ENCODE data around the gene BBS9.

The BBS9 gene

GRCh38 chr7:33184828-33185227 lies 55.5 kb downstream of the BBS9 start:
- no peak overlapping the region for H3K9ac ChIP-seq (ENCODE audit: low read length)
- peaks cover 2% of the 10 kb centered on the region for H3K9me3 ChIP-seq (ENCODE audit: control insufficient read depth, low read length)
- no peak overlapping the region for H2BK120ac ChIP-seq (ENCODE audit: low read depth, low read length)
- no peaks in the 10 kb centered on the region for H3K27me3 ChIP-seq (ENCODE audit: control insufficient read depth in 1 of 2, insufficient read depth in 1 of 2, low read length in 2 of 2)
- no peak overlapping the region for H2BK5ac ChIP-seq (ENCODE audit: low read depth, low read length, poor library complexity, severe bottlenecking)
- no peak overlapping the region for H3K4me2 ChIP-seq (ENCODE audit: low read length, poor library complexity, severe bottlenecking)
- peaks cover 2% of the 10 kb centered on the region for H3K79me1 ChIP-seq (replicated peaks; ENCODE audit: low read length, poor library complexity, severe bottlenecking)
- H3K4ac ChIP-seq (ENCODE audit: low read depth in 1 of 2, low read length in 2 of 2), result no peak overlapping the region
- H2BK12ac ChIP-seq (ENCODE audit: low read length in 2 of 2), result no peak overlapping the region
- no peak overlapping the region for H2BK15ac ChIP-seq (ENCODE audit: low read depth, poor library complexity, severe bottlenecking)
- H2AFZ ChIP-seq (ENCODE audit: low read depth, low read length), result no peak overlapping the region
- no peak for DNase-seq
- peaks cover 8 to 10% of the 10 kb centered on the region in 2 experiments for H3K36me3 ChIP-seq (ENCODE audit: control insufficient read depth in 1 of 2, insufficient read depth in 2 of 2, low read depth in 1 of 2, low read length in 2 of 2)
- 100% methylated on average over 1 of the region's 1 CpG for WGBS
- no peak overlapping the region for H4K8ac ChIP-seq (ENCODE audit: low read length)
- H3K18ac ChIP-seq (ENCODE audit: low read depth in 1 of 2, low read length in 2 of 2), result no peak overlapping the region
- no peaks in the 10 kb centered on the region for H3K4me1 ChIP-seq (ENCODE audit: control insufficient read depth, insufficient read depth, low read depth, low read length)
- no peak overlapping the region for H2AK5ac ChIP-seq (ENCODE audit: low read length, severe bottlenecking)
- H3K14ac ChIP-seq (ENCODE audit: low read length in 2 of 2), result no peak overlapping the region
- H3K4me3 ChIP-seq (ENCODE audit: insufficient read depth in 1 of 2, low read depth in 1 of 2, low read length in 2 of 2), result no peak overlapping the region
- no peak overlapping the region for H3K27ac ChIP-seq (ENCODE audit: low read length, poor library complexity, severe bottlenecking)
- H4K91ac ChIP-seq (ENCODE audit: low read length), result no peak overlapping the region
- no peak overlapping the region for H3K23ac ChIP-seq (ENCODE audit: low read length in 2 of 2)

DNA sequence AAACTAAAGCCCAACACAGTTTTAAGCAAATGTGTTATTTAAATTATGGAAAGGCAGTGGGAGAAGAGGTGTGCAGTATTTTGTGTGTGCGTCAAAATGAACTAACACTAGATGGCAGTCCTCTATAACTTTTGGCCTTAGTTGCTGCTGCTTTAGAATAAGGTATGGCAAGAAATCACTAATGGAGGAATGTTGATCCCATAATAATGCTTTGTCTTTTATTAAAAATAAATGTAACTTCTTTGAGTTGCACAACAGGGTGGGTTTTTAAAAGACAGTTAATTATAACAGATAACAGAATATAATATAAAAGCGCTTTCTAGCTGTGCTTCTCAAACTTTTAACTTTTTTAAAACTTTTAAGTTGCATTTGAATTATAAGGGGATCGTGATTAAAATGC lies 56.4 kb downstream of the BBS9 start:
- Histone ChIP-seq H3K4me1 (ENCODE audit: control insufficient read depth, insufficient read depth, low read depth, low read length) (peaks cover under 1% of the 10 kb centered on the region), H3K9ac (ENCODE audit: low read length) (peak overlapping the region; percentile 20), H4K8ac (ENCODE audit: low read length) (no peak overlapping the region), H3K27ac (ENCODE audit: low read length, poor library complexity, severe bottlenecking) (no peak overlapping the region), H3K9me3 (ENCODE audit: control insufficient read depth, low read length) (no peaks in the 10 kb centered on the region), H3K14ac (ENCODE audit: low read length in 2 of 2) (no peak overlapping the region), H3K23ac (ENCODE audit: low read length in 2 of 2) (no peak overlapping the region), H2BK15ac (ENCODE audit: low read depth, poor library complexity, severe bottlenecking) (no peak overlapping the region), H3K4me2 (ENCODE audit: low read length, poor library complexity, severe bottlenecking) (no peak overlapping the region), H2BK12ac (ENCODE audit: low read length in 2 of 2) (no peak overlapping the region), H2AK5ac (ENCODE audit: low read length, severe bottlenecking) (no peak overlapping the region), H3K4ac (ENCODE audit: low read depth in 1 of 2, low read length in 2 of 2) (no peak overlapping the region), H2BK5ac (ENCODE audit: low read depth, low read length, poor library complexity, severe bottlenecking) (no peak overlapping the region), H3K4me3 (ENCODE audit: insufficient read depth in 1 of 2, low read depth in 1 of 2, low read length in 2 of 2) (no peak overlapping the region), H4K91ac (ENCODE audit: low read length) (no peak overlapping the region), H3K36me3 (ENCODE audit: control insufficient read depth in 1 of 2, insufficient read depth in 2 of 2, low read depth in 1 of 2, low read length in 2 of 2) (peaks cover 4% of the 10 kb centered on the region in 2 experiments), H2BK120ac (ENCODE audit: low read depth, low read length) (no peak overlapping the region), H3K27me3 (ENCODE audit: control insufficient read depth in 1 of 2, insufficient read depth in 1 of 2, low read length in 2 of 2) (no peaks in the 10 kb centered on the region), H3K18ac (ENCODE audit: low read depth in 1 of 2, low read length in 2 of 2) (no peak overlapping the region), H3K79me1 (replicated peaks; ENCODE audit: low read length, poor library complexity, severe bottlenecking) (peaks cover 2% of the 10 kb centered on the region), H2AFZ (ENCODE audit: low read depth, low read length) (no peak overlapping the region)
- WGBS, result 50% methylated on average over 2 of the region's 3 CpGs
- DNase-seq, result peak; percentile 62

GRCh38 chr7:33186192-33186591 lies 56.8 kb downstream of the BBS9 start:
- H3K4me1 ChIP-seq (ENCODE audit: control insufficient read depth, insufficient read depth, low read depth, low read length), result peaks cover 2% of the 10 kb centered on the region
- no peak overlapping the region for H3K18ac ChIP-seq (ENCODE audit: low read depth in 1 of 2, low read length in 2 of 2)
- no peak overlapping the region for H2BK120ac ChIP-seq (ENCODE audit: low read depth, low read length)
- no peak overlapping the region for H4K8ac ChIP-seq (ENCODE audit: low read length)
- no peak overlapping the region for H3K4me3 ChIP-seq (ENCODE audit: insufficient read depth in 1 of 2, low read depth in 1 of 2, low read length in 2 of 2)
- no peak overlapping the region for H3K4ac ChIP-seq (ENCODE audit: low read depth in 1 of 2, low read length in 2 of 2)
- no peaks in the 10 kb centered on the region for H3K36me3 ChIP-seq (ENCODE audit: control insufficient read depth in 1 of 2, insufficient read depth in 2 of 2, low read depth in 1 of 2, low read length in 2 of 2)
- H3K4me2 ChIP-seq (ENCODE audit: low read length, poor library complexity, severe bottlenecking), result no peak overlapping the region
- H3K9ac ChIP-seq (ENCODE audit: low read length), result peak overlapping the region; percentile 20
- WGBS, result no CpG with 5 or more reads among the region's 1 CpG
- H2BK5ac ChIP-seq (ENCODE audit: low read depth, low read length, poor library complexity, severe bottlenecking), result no peak overlapping the region
- no peak overlapping the region for H3K14ac ChIP-seq (ENCODE audit: low read length in 2 of 2)
- H2BK12ac ChIP-seq (ENCODE audit: low read length in 2 of 2), result no peak overlapping the region
- no peaks in the 10 kb centered on the region for H3K9me3 ChIP-seq (ENCODE audit: control insufficient read depth, low read length)
- H2AFZ ChIP-seq (ENCODE audit: low read depth, low read length), result no peak overlapping the region
- DNase-seq, result peak; percentile 45
- H2BK15ac ChIP-seq (ENCODE audit: low read depth, poor library complexity, severe bottlenecking), result no peak overlapping the region
- H3K79me1 ChIP-seq (replicated peaks; ENCODE audit: low read length, poor library complexity, severe bottlenecking), result peaks cover 1% of the 10 kb centered on the region
- no peak overlapping the region for H3K27ac ChIP-seq (ENCODE audit: low read length, poor library complexity, severe bottlenecking)
- H3K23ac ChIP-seq (ENCODE audit: low read length in 2 of 2), result no peak overlapping the region
- H2AK5ac ChIP-seq (ENCODE audit: low read length, severe bottlenecking), result no peak overlapping the region
- H3K27me3 ChIP-seq (ENCODE audit: control insufficient read depth in 1 of 2, insufficient read depth in 1 of 2, low read length in 2 of 2), result no peaks in the 10 kb centered on the region
- H4K91ac ChIP-seq (ENCODE audit: low read length), result no peak overlapping the region

GRCh38 chr7:33190688-33191304 lies 61.4 kb downstream of the BBS9 start:
- no peak overlapping the region for H2BK5ac ChIP-seq (ENCODE audit: low read depth, low read length, poor library complexity, severe bottlenecking)
- H2AFZ ChIP-seq (ENCODE audit: low read depth, low read length), result no peak overlapping the region
- DNase-seq, result no peak
- H2BK120ac ChIP-seq (ENCODE audit: low read depth, low read length), result no peak overlapping the region
- H3K27me3 ChIP-seq (ENCODE audit: control insufficient read depth in 1 of 2, insufficient read depth in 1 of 2, low read length in 2 of 2), result no peaks in the 10 kb centered on the region
- peaks cover 2% of the 10 kb centered on the region for H3K4me1 ChIP-seq (ENCODE audit: control insufficient read depth, insufficient read depth, low read depth, low read length)
- no peak overlapping the region for H3K9ac ChIP-seq (ENCODE audit: low read length)
- WGBS, result 86% methylated on average over 2 of the region's 2 CpGs
- no peaks in the 10 kb centered on the region for H3K9me3 ChIP-seq (ENCODE audit: control insufficient read depth, low read length)
- no peak overlapping the region for H3K23ac ChIP-seq (ENCODE audit: low read length in 2 of 2)
- no peak overlapping the region for H3K14ac ChIP-seq (ENCODE audit: low read length in 2 of 2)
- no peak overlapping the region for H2AK5ac ChIP-seq (ENCODE audit: low read length, severe bottlenecking)
- no peak overlapping the region for H4K91ac ChIP-seq (ENCODE audit: low read length)
- H3K4me3 ChIP-seq (ENCODE audit: insufficient read depth in 1 of 2, low read depth in 1 of 2, low read length in 2 of 2), result no peak overlapping the region
- H4K8ac ChIP-seq (ENCODE audit: low read length), result no peak overlapping the region
- H2BK15ac ChIP-seq (ENCODE audit: low read depth, poor library complexity, severe bottlenecking), result no peak overlapping the region
- no peaks in the 10 kb centered on the region for H3K36me3 ChIP-seq (ENCODE audit: control insufficient read depth in 1 of 2, insufficient read depth in 2 of 2, low read depth in 1 of 2, low read length in 2 of 2)
- peaks cover 4% of the 10 kb centered on the region for H3K79me1 ChIP-seq (replicated peaks; ENCODE audit: low read length, poor library complexity, severe bottlenecking)
- H3K27ac ChIP-seq (ENCODE audit: low read length, poor library complexity, severe bottlenecking), result no peak overlapping the region
- H3K4me2 ChIP-seq (ENCODE audit: low read length, poor library complexity, severe bottlenecking), result no peak overlapping the region
- no peak overlapping the region for H2BK12ac ChIP-seq (ENCODE audit: low read length in 2 of 2)
- no peak overlapping the region for H3K4ac ChIP-seq (ENCODE audit: low read depth in 1 of 2, low read length in 2 of 2)
- no peak overlapping the region for H3K18ac ChIP-seq (ENCODE audit: low read depth in 1 of 2, low read length in 2 of 2)
